ENCODE data around the gene NR5A1. TPM values are rescaled to one million over a fixed set of nuclear protein-coding genes. Genes with fewer than 3 reads are reported as not detected.

NR5A1 gene
- total RNA-seq, 1 experiment from 2014 or later, result not detected

GRCh38 chr9:124514125-124514524, 6.9 kb upstream of the NR5A1 start:
- DNase-seq (ENCODE audit: low read depth), result no peak

GRCh38 chr9:124513376-124513994, 6.3 kb upstream of the NR5A1 start:
- DNase-seq (ENCODE audit: low read depth), result no peak

GRCh38 chr9:124512806-124513204, 5.6 kb upstream of the NR5A1 start:
- DNase-seq (ENCODE audit: low read depth), result no peak

GRCh38 chr9:124511891-124512805, 4.9 kb upstream of the NR5A1 start:
- DNase-seq (ENCODE audit: low read depth), result no peak

GRCh38 chr9:124511426-124511840, 4.2 kb upstream of the NR5A1 start:
- DNase-seq (ENCODE audit: low read depth), result no peak

- peak; percentile 15 for DNase-seq (ENCODE audit: low read depth)
These were observed 3.6 kb upstream of the NR5A1 start for GRCh38 chr9:124510650-124511425.

- no peak for DNase-seq (ENCODE audit: low read depth)
These were observed 753 bp upstream of the NR5A1 start for GRCh38 chr9:124507880-124508423.

GRCh38 chr9:124506433-124506832, 766 bp downstream of the NR5A1 start:
- DNase-seq (ENCODE audit: low read depth), result no peak

GRCh38 chr9:124505901-124506346, 1.3 kb downstream of the NR5A1 start:
- DNase-seq (ENCODE audit: low read depth), result no peak

- DNase-seq (ENCODE audit: low read depth), result no peak
These were observed 1.9 kb downstream of the NR5A1 start for GRCh38 chr9:124505006-124505900.

- no peak for DNase-seq (ENCODE audit: low read depth)
These were observed 2.6 kb downstream of the NR5A1 start for GRCh38 chr9:124504530-124505005.

GRCh38 chr9:124503713-124504529, 3.3 kb downstream of the NR5A1 start:
- no peak for DNase-seq (ENCODE audit: low read depth)

GRCh38 chr9:124502711-124503702, 4.2 kb downstream of the NR5A1 start:
- no peak for DNase-seq (ENCODE audit: low read depth)

GRCh38 chr9:124501771-124502320, 5.4 kb downstream of the NR5A1 start:
- DNase-seq (ENCODE audit: low read depth), result no peak

GRCh38 chr9:124500796-124501611, 6.2 kb downstream of the NR5A1 start:
- DNase-seq (ENCODE audit: low read depth), result no peak

- no peak for DNase-seq (ENCODE audit: low read depth)
These were observed 7.0 kb downstream of the NR5A1 start for GRCh38 chr9:124500028-124500795.
